ENCODE measurements around the gene MYL3.
"Not testable (repeated sequence)": the region's sequence is repeated elsewhere in the genome, so short reads cannot be mapped to it uniquely, and the experiment has no call there.

MYL3 gene

DNA sequence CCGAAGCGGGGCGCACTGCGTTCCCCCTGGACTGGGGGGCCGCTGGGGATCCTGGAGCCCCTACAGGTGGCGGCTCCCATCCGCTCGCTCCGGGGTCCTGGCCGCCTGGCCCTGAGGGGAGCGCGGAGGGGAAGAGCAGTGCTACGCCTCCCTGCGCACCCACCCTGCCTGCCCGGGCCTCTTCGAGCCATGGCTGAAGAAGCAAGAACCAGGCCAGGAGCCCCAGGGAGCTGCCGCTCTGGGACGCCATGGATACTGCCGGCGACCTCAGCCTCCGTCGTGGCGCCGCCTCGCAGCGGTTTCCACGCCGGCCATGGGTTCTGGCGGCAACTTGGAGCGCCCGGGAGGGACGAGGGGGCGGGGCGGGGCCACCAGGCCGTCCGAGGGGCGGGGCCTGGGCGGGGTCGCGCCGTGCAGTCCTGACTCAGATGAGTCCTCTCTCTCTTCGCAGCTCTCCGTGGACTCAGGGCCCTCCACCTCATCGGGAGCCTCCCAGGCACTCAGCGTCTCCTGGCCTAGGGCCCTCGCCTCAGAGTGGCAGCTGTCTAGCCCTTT lies 50.9 kb downstream of the MYL3 start:
- H3K27ac ChIP-seq, result no peak overlapping the region
- no peak for TF ChIP-seq ZFX (IDR thresholded peaks at IDR 0.05)

DNA sequence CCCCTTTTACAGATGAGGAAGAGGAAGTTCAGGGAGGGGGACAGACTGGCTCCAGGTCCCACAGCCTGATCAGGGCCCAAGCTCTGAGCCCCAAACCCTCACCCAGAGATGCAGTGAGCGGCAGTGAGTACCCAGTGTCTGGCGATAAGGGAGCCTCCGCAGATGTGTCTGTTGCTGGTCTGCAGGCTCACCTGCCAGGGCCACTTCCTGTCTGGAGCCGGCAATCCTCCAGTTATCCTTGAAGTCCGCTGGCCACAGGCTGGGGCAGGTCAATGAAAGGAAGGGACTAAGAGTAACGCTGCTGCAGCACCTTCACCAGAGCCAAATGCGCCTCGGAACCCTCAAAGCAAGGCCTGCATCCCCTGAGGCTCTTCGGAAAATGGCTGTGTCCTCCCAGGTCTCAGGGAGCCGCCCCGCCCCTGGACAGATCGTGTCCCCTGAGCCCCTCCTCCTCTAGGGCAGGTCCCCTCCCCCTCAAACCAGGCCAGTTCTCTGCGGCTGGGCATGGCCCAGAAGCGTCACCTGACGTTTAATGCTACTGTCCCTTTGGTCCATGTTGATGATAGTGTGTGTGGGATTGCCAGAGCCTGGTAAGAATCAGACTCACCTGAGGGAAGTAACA lies 51.5 kb downstream of the MYL3 start:
- no peak overlapping the region for H3K27ac ChIP-seq
- no peak for TF ChIP-seq ZFX (IDR thresholded peaks at IDR 0.05)
- TF ChIP-seq, protein P1, sequence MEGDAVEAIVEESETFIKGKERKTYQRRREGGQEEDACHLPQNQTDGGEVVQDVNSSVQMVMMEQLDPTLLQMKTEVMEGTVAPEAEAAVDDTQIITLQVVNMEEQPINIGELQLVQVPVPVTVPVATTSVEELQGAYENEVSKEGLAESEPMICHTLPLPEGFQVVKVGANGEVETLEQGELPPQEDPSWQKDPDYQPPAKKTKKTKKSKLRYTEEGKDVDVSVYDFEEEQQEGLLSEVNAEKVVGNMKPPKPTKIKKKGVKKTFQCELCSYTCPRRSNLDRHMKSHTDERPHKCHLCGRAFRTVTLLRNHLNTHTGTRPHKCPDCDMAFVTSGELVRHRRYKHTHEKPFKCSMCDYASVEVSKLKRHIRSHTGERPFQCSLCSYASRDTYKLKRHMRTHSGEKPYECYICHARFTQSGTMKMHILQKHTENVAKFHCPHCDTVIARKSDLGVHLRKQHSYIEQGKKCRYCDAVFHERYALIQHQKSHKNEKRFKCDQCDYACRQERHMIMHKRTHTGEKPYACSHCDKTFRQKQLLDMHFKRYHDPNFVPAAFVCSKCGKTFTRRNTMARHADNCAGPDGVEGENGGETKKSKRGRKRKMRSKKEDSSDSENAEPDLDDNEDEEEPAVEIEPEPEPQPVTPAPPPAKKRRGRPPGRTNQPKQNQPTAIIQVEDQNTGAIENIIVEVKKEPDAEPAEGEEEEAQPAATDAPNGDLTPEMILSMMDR (conservative IDR thresholded peaks at IDR 0.05), result no peak

DNA sequence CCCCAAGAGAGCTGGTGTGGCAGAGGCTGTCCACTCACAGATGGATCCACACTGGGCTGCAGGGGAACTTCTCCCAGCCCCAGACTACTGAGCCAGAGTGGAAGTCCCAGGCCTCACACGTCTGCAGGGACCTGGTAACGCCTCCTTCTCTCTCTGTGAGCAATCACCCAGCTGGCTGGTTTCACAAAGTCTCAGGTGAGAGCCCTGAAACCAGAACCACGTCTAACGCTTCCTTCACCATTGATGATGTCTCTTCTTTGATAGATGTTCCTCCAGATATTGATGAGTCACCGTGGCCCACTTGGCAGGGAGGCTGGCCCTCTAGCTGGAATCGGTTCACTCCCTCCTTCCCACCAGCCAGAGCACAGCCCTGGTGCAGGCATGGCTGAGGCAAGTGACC lies 54.5 kb downstream of the MYL3 start:
- H3K27ac ChIP-seq, result not testable (repeated sequence)
